Measurements from ENCODE around the gene SPI1.

The SPI1 gene

GRCh38 chr11:47378010-47378835, at the start of gene SPI1:
Gene SPI1, minus strand, starts transcription at chr11:47378547. Its CDS starts 194 bp downstream, at chr11:47378353.
- no peak for TF ChIP-seq TSHZ2 (CRISPR knock-in tag; IDR thresholded peaks at IDR 0.05)
- TF ChIP-seq ARNTL (CRISPR knock-in tag; IDR thresholded peaks at IDR 0.05; ENCODE audit: borderline replicate concordance, low read depth) = no peak
- TF ChIP-seq ZFP30 (CRISPR knock-in tag; IDR thresholded peaks at IDR 0.05) = no peak
- no peak for TF ChIP-seq ZFP3 (CRISPR knock-in tag; IDR thresholded peaks at IDR 0.05)
- no peak for TF ChIP-seq CSDC2 (CRISPR knock-in tag; IDR thresholded peaks at IDR 0.05)
- no peak for TF ChIP-seq ZNF70 (CRISPR knock-in tag; IDR thresholded peaks at IDR 0.05)
- TF ChIP-seq ESRRG (CRISPR knock-in tag; IDR thresholded peaks at IDR 0.05) = no peak
- no peak for TF ChIP-seq TCF4 (CRISPR knock-in tag; IDR thresholded peaks at IDR 0.05; ENCODE audit: borderline replicate concordance)
- ATAC-seq = no peak

- TF ChIP-seq POU6F1 (CRISPR knock-in tag; IDR thresholded peaks at IDR 0.05; ENCODE audit: borderline replicate concordance, low read depth) (no peak), ESRRG (CRISPR knock-in tag; IDR thresholded peaks at IDR 0.05) (no peak), TSHZ2 (CRISPR knock-in tag; IDR thresholded peaks at IDR 0.05) (no peak), CREB5 (CRISPR knock-in tag; IDR thresholded peaks at IDR 0.05; ENCODE audit: low read depth) (no peak), ZNF70 (CRISPR knock-in tag; IDR thresholded peaks at IDR 0.05) (no peak), ZNF565 (CRISPR knock-in tag; conservative IDR thresholded peaks at IDR 0.05; ENCODE audit: low read depth) (no peak), ZNF8 (CRISPR knock-in tag; IDR thresholded peaks at IDR 0.05) (no peak), GLIS3 (CRISPR knock-in tag; IDR thresholded peaks at IDR 0.05) (no peak), PPARA (CRISPR knock-in tag; IDR thresholded peaks at IDR 0.05; ENCODE audit: borderline replicate concordance) (no peak), RARB (CRISPR knock-in tag; IDR thresholded peaks at IDR 0.05) (no peak), ARNTL (CRISPR knock-in tag; IDR thresholded peaks at IDR 0.05; ENCODE audit: borderline replicate concordance, low read depth) (no peak), SNAI2 (CRISPR knock-in tag; IDR thresholded peaks at IDR 0.05) (no peak)
- ATAC-seq = peak; percentile 95
These were observed 48.0 kb upstream of the SPI1 start, which contains the start of gene PSMC3 for GRCh38 chr11:47426062-47426956. Gene PSMC3, minus strand, starts transcription at chr11:47426439. Its CDS starts 160 bp downstream, at chr11:47426279.

GRCh38 chr11:47425611-47426010, 47.3 kb upstream of the SPI1 start:
- no peak for TF ChIP-seq ZFP3 (CRISPR knock-in tag; IDR thresholded peaks at IDR 0.05)
- TF ChIP-seq PPARA (CRISPR knock-in tag; IDR thresholded peaks at IDR 0.05; ENCODE audit: borderline replicate concordance) = no peak
- TF ChIP-seq ZC3H10 (CRISPR knock-in tag; IDR thresholded peaks at IDR 0.05) = no peak
- TF ChIP-seq RARB (CRISPR knock-in tag; IDR thresholded peaks at IDR 0.05) = no peak
- no peak for ATAC-seq

Data from SK-N-SH treated with all-trans-retinoic acid at 6 μM for 48 hours (cell line).